Mesenteric fat pad (tissue), 1 donor: ENCODE results near the gene SPARC. TPM values are rescaled to one million over a fixed set of nuclear protein-coding genes. Genes with fewer than 3 reads are reported as not detected.

Source experiments
- DNase-seq: peaks from one replicate; pipeline ENCODE4 v3.0.0-alpha.2; 2020; ENCODE audit warnings: low spot score
- total RNA-seq: library from RNA; stranded (reverse); fragmentation: NEBNext Ultra II Directional; extraction: Animal tissue kit (Norgen Biotek cat#: 25700); gene quantifications from one replicate; pipeline ENCODE4 v1.2.1, GENCODE V29; 2021
- donor health status: DM: yes; HTN: yes; CAD: no.

The SPARC gene
- total RNA-seq, 1 donor from 2014 or later = 1,881 TPM

GRCh38 chr5:151679421-151680155 lies 7.1 kb downstream of the SPARC start:
- no peak for DNase-seq

DNA sequence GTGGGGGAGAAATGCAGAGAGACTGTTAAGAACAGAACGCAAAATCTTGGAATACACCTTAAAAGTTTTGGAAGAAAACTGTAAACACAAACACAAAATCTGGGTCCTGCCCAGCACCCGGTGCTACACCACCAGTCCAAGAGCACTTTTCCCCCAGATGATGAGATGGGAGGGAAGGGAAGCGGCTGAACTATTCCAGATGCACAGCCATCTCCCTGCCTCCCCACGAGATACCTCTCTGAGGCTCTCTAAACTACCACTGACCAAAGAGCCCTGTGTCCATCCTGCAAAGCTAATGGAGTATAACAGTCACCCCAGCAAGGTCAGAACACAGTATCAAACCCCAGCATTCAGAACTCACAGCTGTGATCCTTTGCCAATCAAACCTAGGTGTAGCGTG lies 8.0 kb downstream of the SPARC start:
- no peak for DNase-seq

DNA sequence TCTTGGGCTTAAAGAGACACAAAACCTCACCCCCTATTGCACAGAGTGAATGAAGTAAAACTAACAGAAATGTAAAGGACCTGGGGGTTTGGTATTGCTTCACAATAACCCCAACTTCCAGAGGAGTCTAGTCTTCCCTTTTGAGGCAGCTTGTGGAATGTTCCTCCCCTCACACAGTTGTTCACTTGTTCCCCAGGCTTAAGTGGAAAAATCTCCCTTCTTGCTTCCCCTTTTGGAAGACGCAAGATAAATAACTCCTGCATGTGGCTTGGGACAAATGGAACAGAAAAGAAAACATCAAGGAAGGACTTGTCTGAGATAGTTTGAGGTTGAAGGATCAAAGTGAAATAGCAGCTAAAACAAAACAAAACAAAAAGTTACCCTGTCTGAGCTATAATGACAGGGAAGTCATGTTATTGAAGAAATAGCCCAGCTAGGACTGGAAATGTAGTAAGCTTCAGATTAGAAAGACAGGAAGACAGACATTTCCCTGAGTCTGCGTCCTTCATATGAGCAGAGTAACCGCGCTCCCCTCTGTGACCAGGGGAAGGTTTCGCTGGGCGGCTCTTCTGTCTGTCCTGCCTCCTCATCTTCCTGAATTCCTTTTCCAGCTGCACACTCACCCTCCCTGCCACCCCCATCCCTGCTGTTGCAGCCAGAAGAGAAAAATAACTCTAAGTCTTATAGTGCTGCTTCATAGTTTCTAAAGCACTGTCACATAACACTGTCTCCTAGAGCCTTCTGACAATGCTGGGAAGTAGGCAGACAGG lies 8.8 kb downstream of the SPARC start:
- DNase-seq = no peak

GRCh38 chr5:151676719-151677118 lies 10.0 kb downstream of the SPARC start:
- no peak for DNase-seq

- no peak for DNase-seq
These were observed 10.4 kb downstream of the SPARC start for GRCh38 chr5:151676314-151676712.

DNA sequence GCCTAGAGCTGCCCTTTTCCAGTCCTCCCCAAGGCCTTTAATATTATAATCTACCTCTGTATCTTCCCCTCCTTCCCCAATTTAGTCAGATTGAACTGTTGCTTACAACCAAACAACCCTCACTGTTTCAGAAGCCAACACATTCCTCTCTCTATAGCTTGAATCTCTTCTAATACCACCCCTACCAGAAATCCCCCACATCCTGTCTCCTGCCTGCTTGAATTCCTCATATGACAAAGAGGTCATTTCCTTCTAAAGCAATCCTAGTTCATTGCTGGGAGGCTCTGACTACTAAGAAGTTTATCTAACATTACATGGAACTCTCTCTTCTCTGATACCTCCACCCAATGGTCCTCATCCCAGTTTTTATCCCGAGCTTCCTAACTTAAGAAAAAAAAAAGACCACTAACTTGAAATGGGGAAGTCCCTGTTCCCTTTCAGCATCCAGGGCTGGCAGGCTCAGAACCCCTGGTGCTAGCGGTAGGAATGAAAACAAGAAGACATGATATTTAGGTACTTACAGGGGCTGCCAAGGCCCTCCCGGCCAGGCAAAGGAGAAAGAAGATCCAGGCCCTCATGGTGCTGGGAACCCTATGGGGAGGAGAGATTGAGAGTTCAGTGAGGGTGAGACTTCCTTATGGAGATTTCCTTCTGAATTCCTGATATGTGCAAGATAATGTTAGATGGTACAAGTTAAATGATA lies 11.0 kb downstream of the SPARC start:
- no peak for DNase-seq

- no peak for DNase-seq
These were observed 11.8 kb downstream of the SPARC start for GRCh38 chr5:151674626-151675610.

GRCh38 chr5:151673421-151673820 lies 13.3 kb downstream of the SPARC start:
- DNase-seq = no peak

- DNase-seq = no peak
These were observed 14.2 kb downstream of the SPARC start for GRCh38 chr5:151672516-151672915.

- no peak for DNase-seq
These were observed 14.8 kb downstream of the SPARC start for GRCh38 chr5:151671950-151672349.

- no peak for DNase-seq
These were observed 15.6 kb downstream of the SPARC start for GRCh38 chr5:151670953-151671636.

- no peak for DNase-seq
These were observed 16.5 kb downstream of the SPARC start for GRCh38 chr5:151670083-151670686.

- DNase-seq = no peak
These were observed 19.6 kb downstream of the SPARC start for GRCh38 chr5:151667083-151667482.

GRCh38 chr5:151665613-151666012 lies 21.1 kb downstream of the SPARC start:
- no peak for DNase-seq

GRCh38 chr5:151664694-151665585 lies 21.8 kb downstream of the SPARC start:
- DNase-seq = no peak

GRCh38 chr5:151663617-151664293 lies 23.0 kb downstream of the SPARC start:
- DNase-seq = no peak

- DNase-seq = no peak
These were observed 23.9 kb downstream of the SPARC start for GRCh38 chr5:151662805-151663204.
